NCI-H748 (cell line): ENCODE measurements around the gene NANOG.
"Not testable (repeated sequence)": the region's sequence is repeated elsewhere in the genome, so short reads cannot be mapped to it uniquely, and the experiment has no call there.

Experiments
- DNase-seq: peaks from one replicate; lab custom pipeline; 2025; ENCODE audit not compliant: unreplicated experiment; lab: John Stamatoyannopoulos, UW

NANOG gene

DNA sequence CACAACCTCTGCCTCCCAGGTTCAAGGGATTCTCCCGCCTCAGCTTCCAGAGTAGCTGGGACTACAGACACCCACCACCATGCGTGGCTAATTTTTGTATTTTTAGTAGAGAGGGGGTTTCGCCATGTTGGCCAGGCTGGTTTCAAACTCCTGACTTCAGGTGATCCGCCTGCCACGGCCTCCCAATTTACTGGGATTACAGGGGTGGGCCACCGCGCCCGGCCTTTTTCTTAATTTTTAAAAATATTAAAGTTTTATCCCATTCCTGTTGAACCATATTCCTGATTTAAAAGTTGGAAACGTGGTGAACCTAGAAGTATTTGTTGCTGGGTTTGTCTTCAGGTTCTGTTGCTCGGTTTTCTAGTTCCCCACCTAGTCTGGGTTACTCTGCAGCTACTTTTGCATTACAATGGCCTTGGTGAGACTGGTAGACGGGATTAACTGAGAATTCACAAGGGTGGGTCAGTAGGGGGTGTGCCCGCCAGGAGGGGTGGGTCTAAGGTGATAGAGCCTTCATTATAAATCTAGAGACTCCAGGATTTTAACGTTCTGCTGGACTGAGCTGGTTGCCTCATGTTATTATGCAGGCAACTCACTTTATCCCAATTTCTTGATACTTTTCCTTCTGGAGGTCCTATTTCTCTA, at the start of gene NANOG:
NANOG (plus strand) TSS at position 519 of the 645 bp plus-strand sequence. CDS start 213 bp downstream, outside the sequence.
- DNase-seq = not testable (repeated sequence)

DNA sequence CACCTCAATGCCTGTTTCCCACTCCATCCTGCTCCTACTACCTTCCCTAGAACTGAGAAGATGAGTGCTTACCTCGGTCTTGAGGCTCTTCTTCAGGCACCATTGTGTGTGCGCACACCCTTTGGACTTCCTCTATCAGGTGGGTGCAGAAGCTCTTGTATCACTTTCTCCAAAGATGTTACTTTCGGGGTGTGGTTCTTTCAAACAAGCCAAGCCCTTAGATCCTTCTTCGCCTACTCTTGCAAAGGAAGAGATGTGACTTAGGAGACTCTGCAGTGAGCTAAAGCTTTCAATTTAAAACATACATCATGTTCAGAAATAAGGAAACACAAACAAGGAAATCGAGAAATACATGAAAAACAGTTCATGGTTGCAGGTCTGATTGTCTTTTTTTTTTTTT, 42.0 kb upstream of the NANOG start, which contains the start of gene CLEC4C:
CLEC4C (minus strand) TSS at position 130 of the 400 bp plus-strand sequence; CDS start at position 103, 27 bp downstream.
- no peak for DNase-seq

DNA sequence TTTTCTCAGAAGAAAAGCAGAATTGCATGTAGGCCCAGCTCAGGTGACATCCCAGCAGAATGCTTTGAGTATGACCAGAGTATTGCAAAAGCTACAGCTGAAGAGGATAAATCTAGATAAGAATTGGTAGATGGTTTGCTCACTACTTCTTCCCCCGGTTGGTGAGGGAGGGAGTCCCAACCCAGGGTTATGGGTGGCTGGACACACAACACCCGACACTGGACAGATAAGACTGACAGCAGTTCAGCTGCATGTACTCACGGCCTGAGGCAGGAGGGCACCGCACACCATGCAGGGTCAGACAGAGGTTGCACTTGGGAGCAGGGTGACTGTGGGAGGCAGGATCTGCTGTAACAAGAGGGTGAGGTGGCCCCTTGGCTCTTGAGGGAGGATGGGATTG, 40.4 kb upstream of the NANOG start:
- no peak for DNase-seq

DNA sequence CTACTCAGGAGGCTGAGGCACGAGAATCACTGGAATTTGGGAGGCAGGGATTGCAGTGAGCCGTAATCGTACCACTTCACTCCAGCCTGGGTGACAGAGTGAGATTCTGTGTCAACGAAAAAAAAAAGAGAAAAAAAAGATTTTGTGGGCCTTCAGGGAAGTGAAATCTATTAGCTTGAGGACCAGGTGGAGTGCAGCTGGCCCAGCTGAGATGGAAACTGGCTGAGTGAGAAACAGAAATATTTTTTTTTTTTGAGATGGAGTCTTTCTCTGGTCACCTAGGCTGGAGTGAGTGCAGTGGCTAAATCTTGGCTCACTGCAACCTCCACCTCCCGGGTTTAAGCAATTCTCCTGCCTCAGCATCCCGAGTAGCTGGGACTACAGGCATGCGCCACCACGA, 39.8 kb upstream of the NANOG start:
- DNase-seq = no peak

DNA sequence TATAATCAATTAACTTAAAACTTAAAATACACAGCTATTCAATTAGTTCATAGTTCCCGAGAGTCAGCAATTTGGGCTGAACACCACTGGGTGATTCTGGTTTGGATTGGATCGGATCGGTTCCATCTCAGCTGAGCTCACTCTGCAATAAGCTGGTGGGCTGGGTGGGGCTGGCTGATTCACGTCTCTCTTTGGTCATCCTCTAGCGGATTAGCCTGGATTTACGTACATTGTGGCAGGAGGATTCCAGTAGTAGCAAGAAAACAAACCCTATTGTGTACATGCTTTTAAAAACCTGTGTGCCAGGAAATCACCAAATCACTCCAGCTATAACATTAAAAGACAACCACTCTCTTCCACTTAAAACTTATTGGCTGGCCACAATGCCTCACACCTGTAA, 38.9 kb upstream of the NANOG start:
- DNase-seq = no peak

DNA sequence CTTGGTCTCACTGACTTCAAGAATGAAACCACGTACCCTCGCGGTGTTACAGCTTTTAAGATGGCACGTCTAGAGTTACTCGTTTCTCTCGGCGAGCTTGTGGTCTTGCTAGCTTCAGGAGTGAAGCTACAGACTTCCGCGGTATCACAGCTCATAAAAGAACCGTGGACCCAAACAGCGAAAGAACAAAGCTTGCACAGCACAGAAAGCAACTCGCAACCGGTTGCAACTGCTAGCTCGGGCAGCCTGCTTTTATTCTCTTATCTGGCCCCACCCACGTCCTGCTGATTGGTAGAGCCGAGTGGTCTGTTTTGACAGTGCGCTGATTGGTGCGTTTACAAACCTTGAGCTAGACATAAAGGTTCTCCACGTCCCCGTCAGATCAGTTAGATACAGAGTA, 37.8 kb upstream of the NANOG start:
- DNase-seq = no peak

DNA sequence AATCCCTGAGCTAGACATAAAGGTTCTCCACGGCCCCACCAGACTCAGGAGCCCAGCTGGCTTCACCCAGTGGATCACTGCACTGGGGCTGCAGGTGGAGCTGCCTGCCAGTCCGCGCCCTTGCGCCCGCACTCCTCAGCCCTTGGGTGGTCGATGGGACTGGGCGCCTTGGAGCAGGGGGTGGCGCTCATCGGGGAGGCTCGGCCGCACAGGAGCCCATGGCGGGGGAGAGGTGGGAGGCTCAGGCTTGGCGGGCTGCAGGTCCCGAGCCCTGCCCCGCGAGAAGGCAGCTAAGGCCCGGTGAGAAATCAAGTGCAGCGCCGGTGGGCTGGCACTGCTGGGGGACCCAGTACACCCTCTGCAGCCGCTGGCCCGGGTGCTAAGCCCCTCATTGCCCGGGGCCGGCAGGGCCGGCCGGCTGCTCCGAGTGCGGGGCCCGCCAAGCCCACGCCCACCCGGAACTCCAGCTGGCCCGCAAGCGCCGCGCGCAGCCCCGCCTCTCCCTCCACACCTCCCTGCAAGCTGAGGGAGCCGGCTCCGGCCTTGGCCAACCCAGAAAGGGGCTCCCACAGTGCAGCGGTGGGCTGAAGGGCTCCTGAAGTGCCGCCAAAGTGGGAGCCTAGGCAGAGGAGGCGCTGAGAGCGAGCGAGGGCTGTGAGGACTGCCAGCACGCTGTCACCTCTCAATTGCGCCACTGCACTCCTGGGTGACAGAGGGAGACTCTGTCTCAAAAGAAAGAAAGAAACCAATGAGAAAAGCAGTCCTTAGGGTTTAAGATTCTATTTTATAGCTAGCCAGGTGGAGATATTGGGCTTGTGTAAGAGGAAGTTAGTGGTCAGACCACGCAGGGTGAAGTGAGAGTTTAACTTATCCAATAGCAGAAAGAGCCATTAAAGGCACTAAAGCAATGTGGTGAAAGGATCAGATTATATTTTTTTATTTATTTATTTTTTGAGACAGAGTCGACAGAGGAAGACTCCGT, 37.0 kb upstream of the NANOG start:
- not testable (repeated sequence) for DNase-seq

DNA sequence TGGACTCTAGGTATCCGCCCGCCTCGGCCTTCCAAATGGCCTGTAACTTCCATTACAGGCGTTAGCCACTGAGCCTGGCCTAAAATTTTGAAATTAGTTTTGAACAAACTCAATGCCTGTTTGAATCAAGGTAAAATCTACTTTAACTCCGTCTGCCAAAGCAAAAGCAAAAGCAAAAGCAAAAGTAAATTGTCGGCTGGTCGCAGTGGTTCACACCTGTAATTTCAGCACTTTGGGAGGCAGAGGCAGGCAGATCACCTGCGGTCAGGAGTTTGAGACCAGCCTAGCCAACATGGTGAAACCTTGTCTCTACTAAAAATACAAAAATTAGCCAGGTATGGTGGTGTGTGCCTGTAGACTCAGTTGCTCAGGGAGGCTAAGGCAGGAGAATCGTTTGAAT, 33.5 kb upstream of the NANOG start:
- DNase-seq = not testable (repeated sequence)

DNA sequence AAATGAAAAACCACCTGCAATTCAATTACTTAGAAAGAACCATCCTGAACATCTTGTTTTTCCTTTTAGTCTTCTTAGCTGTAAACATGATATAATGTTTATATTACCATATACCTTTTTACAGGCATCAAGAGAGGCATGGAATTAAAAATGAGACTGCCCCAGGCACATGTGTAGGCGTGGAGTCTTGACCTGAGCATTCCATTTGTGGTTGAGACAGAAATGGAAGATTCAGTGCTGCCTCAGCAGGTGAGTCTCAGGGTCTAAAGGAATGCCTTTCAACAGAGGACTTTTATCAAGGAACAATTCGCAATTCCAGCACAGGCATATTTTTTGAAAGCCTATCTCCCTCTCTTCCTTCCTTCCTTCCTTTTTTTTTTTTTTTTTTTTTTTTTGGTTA, 32.2 kb upstream of the NANOG start:
- DNase-seq = no peak

DNA sequence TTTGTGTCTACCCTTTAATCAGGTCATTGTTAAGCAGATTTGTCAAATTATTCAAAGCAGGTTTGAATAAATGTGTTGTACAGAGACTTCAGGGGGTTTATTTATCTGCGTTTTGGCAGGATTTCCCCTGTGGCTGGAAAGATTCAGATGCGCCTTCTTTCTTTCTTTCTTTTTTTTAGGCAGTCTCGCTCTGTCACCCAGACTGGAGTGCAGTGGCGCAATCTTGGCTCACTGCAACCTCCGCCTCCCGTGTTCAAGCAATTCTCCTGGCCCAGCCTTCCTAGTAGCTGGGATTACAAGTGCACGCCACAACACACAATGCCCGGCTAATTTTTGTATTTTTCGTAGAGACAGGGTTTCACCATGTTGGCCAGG, 30.4 kb upstream of the NANOG start:
- no peak for DNase-seq

DNA sequence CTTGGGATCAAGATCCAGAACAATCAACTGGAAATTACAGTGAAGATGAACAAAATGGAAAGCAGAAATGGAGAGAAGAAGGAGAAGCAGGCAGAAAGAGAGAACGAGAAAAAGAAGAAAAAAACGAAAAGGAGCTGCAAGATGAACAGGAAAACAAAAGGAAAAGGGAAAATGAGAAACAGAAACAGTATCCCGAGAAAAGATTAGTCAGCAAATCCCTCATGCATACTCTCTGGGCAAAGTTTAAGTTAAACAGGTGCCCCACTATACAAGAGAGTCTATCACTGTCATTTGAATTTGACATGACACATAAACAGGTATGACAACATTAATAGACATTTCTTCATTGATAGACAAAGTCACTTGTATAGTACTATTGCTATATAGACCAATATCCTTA, 19.2 kb upstream of the NANOG start:
- no peak for DNase-seq

DNA sequence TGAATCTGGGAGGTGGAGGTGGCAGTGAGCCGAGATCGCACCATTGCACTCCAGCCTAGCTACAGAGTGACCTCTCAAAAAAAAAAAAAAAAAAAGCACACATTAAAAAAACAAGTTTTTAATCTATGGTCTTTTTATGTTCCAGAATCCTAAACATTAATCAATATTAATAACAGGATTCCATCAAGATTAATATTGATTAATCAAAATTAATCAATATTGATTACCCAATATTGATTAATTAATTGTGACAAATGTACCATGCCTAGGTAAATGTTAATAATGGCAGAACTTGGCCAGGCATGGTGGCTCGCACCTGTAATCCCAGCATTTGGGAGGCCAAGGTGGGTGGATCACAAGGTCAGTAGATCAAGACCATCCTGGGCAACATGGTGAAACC, 7.9 kb upstream of the NANOG start:
- no peak for DNase-seq

DNA sequence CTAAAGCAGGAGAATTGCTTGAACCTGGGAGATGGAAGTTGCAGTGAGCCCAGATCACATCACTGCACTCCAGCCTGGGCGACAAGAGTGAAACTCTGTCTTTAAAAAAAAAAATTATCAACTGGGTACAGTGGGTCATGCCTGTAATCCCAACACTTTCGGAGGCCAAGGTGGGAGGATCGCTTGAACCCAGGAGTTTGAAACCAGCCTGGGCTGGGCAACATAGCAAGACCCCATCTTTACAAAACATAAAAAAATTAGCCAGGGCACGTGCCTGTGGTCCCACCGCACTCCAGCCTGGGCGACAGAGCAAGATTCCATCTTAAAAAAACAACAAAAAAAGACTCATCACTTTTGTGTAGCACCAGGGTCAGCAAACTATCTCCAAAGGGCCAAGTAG, 7.1 kb upstream of the NANOG start:
- no peak for DNase-seq

DNA sequence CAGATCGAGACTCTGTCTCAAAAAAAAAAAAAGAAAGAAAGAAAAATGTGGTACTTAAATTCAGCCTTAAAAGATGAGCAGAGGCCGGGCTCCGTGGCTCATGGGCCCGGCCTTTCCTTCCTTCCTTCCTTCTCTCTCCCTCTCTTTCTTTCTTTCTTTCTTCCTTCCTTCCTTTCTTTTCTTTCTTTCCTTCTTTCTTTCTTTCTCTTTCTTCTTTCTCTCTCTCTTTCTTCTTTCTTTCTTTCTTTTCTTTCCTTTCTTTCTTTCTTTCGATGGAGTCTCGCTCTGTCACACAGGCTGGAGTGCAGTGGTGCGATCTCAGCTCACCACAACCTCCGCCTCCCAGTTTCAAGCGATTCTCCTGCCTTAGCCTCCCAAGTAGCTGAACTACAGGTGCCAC, 5.8 kb upstream of the NANOG start:
- DNase-seq = not testable (repeated sequence)

DNA sequence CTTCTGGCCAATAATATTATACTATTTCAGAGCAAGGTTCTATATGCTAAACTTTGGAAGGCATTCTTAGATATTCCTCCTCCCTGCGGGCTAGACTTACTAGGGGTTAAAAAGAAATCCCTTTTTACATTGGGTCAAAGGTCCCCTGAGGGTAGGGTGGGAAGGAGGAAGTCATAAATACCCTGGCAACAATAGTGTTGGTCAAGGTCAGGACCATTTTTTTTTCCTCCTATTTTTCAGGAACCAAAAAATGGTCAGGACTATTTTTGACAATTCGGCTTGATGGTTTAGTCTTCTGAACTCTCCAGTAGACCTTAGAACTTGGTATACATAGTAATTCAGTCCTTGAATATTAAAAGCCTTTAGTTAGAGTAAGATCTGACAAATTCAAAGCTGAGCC, 4.5 kb upstream of the NANOG start:
- DNase-seq = no peak

DNA sequence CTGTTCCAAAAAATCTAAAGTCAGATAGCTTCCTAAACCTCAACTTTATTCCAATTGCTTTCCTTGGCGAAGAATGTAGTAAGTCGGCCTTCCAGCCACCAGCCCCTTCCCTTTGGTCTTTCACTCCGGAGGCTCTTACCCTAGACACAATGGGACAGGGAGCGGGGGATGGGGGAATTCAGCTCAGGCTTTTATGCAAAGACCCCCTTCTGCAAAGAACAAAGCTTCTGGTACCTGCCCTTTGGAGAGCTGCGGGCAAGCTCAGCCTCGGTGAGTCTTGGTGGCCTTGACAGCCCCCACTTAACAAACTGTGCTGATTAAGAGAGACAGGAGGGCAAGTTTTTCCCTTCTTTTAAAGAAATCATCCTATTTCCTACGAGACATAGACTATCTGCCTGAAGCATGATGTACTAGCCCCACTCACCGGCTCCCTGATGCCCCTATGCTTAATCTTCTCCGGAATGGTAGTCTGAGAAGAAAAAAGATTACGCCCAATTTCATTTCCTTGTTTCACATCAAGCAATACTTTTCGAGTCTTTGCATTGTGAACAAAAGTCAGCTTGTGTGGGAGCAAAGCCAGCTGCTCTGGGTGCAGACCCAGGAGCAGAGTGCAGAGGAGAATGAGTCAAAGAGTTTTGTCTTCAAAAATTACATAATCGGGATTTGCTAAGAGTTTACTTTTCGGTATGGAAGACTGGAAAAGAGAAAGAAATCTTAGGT, 1.5 kb upstream of the NANOG start:
- no peak for DNase-seq

DNA sequence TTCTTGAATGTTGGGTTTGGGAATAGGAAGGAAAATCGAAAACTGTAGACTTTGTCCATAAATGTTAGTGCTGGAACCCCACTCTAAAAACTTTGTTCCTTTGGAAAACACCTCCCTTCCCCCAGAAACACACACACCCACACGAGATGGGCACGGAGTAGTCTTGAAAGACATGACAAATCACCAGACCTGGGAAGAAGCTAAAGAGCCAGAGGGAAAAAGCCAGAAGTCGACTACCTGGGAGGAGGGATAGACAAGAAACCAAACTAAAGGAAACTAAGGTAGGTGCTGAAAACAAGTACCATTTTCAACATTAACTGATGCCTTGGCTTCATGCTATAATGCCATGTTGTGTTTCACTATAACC, 925 bp upstream of the NANOG start:
- no peak for DNase-seq

DNA sequence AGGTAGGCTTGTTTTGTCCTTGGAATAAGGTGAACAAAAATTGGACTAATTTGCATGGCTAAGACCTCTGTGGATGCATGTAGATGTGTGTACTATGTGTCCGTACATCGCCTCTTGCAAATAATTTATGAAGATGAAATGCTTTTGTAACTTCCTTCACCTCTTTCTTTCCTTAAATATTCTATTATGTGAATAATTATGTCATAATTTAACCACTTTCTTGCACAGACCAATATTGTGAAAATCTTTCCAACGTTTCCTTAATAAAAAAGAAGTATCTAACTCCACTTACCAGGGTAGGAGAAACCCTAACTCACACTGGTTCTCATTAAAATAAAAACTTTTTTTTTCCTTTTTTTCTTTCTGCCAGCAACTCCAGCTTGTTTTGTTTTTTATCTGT, 4.0 kb downstream of the NANOG start:
- DNase-seq = no peak

DNA sequence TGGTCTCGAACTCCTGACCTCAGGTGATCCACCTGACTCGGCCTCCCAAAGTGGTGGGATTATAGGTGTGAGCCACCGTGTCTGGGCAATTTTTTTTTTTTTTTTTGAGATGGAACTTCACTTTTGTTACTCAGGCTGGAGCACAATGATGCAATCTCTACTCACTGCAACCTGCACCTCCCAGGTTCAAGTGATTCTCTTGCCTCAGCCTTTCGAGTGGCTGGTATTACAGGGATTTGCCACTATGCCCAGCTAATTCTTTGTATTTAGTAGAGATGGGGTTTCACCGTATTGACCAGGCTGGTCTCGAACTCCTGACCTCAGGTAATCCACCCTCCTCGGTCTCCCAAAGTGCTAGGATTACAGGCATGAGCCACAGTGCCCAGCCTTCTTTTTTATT, 8.1 kb downstream of the NANOG start:
- DNase-seq = not testable (repeated sequence)

DNA sequence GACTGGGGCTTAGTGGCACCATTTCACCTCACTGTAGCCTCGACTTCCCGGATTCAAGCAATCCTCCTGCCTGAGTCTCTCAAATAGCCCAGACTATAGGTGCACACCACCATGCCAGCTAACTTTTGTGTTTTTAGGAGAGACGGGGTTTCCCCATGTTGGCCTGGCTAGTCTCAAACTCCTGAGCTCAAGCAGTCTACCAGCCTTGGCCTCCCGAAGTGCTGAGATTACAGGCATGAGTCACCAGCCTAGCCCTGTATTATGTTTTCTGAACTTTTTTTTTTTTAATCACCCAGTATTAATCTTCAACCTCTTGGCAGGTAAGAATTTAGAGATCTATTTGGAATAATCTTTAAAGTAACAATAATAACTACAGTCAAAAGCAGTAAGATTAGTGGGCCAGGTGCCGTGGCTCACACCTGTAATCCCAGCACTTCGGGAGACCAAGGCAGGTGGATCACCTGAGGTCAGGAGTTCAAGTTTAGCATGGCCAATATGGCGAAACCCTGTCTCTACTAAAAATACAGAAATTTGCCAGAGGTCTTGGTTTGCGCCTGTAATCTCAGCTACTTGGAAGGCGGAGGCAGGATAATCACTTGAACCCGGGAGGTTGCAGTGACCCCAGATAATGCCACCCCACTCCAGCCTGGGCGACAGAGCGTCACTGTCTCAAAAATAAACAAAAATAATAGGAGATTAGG, 8.6 kb downstream of the NANOG start:
- no peak for DNase-seq

DNA sequence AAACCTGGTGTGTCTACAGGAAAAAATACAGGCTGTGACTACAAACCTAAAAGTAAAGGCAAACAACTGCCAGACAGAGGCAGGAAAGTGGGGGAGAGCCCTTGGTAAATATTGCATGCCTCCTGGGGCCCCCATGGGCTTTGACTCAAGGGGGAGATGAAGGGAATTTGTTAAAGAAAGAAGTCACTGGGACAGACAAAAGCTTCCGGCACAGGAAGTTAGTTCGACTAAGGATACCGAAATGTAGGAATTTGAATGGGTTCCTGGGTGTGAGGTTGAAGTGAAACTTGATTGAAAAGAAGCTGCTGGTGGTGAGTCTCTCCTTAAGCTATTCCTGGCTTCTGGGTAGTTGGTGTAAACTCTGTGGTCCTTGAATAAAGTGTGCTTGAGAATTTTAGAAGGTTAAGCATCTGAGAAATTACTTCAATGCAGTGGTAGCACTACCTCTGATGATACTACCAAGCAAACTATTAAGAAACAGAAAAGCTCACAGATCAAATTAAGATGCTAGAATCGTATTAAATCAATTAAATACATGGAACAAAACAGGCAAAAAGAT, 9.6 kb downstream of the NANOG start:
- not testable (repeated sequence) for DNase-seq
